Inflammatory macrophage treated with lipopolysaccharide for 1 hour (primary cell): ENCODE data around the gene CADPS2.
"Not testable (repeated sequence)": the region's sequence is repeated elsewhere in the genome, so short reads cannot be mapped to it uniquely, and the experiment has no call there.

Source experiments
- DNase-seq, 2 donors: peaks; one replicate each; pipeline ENCODE4 v3.0.0-alpha.2; 2020 to 2022

Gene CADPS2

DNA sequence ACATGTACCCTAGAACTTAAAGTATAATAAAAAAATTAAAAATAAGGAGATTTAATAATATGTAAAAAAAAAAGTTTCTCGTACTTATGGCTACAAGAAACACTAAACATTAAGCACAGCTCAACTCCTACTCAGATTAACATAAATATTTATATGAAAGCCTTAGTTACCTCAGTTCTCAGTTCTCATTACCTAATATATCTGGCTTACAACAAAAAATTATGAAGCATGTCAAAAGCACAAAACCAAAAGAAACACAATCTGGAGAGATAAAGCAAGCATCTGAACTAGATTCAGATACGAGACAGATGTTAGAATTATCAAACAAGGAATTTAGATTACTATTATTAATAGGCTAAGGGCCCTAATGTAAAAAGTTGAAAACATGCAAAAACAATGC is 227.4 kb downstream of the CADPS2 start:
- DNase-seq: no peak

DNA sequence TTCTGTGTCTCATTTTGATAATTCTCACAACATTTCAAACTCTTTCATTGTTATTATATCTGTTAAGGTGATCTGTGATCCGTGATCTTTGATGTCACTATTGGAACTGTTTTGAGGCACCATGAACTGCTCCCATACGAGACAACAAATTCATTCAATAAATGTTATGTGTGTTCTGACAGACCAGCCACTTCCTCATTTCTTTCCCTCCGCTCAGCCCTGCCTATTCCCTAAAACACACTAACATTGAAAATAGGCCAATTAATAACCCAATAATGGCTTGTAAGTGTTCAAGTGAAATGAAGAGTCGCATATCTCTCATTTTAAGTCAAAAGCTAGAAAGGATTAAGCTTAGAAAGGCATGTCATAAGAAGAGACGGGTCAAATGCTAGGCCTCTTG is 232.6 kb downstream of the CADPS2 start:
- no peak for DNase-seq

DNA sequence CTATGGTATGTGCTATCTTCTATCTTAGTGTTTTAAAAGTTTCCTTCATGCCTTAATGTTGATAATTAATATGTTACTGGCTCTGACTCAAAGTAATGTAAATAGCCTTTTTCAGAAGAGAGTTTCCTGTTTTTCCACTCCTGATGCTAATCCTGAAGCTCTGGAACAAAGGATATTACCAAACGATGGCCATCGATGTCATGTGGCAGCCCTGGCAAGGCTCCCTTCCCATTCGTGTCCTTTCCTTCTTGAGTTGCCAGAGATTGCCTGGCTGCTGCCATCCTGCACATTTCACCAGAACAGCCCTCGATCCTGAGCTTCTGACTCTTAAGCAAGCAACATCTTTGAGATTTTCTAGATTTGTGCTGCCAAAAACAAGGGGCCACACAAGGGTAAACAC is 233.4 kb downstream of the CADPS2 start:
- DNase-seq: no peak

DNA sequence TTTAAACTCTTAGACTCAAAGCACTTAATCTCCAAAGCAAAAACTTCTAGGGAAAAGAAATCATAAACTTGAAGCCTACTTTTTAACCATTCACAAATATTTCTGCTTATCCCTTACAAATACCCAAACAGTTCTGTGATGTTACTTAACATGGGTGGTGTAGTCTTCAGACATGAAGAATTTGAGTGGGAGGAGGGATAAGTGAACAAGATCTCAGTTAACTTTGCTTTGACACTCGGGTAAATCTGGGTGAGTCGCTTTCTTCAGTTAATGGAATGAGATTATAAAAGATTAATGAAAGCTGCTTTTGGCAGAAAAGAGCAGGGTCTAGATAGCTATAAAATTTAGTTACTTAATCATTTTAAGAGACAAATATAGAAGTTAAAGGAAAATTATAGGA is 234.8 kb downstream of the CADPS2 start:
- DNase-seq: no peak

DNA sequence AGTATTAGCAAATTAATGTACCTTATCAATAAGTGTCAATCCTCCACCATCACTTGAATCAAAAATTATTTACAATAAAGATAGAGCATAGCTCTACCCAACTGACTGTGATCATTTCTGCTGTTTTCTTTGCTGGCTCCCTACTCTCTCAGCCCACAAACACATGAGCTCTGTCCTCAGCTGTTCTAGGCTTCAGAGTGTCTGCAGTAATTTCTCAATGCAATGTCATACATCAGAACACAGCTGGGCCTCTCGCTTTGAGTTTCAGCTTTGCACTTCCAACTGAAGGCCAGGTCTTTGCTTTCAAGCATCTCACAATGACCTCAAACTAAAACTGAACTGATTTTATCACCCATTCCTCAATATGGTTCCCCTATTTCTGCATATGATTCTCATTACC is 243.0 kb downstream of the CADPS2 start:
- DNase-seq: no peak

DNA sequence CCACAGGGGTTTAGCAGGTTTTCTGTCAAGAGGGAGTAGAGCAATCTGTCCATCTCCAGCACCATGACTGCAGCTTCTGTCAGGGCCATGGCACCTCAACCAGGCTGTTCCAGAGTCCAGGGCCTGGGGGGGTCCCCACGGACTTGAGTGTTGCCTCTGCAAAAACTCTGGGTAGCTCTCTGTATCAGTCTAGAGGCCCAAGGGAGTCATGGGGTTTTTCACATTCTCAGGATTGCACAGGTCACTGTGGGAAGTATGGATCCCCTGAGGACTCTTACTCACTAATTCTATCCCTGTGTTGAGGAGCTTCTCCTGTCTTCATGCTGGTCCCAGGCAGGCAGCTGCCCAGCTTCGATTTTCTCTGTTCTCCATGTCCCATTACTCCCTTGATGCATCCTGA is 247.8 kb downstream of the CADPS2 start:
- no peak for DNase-seq

DNA sequence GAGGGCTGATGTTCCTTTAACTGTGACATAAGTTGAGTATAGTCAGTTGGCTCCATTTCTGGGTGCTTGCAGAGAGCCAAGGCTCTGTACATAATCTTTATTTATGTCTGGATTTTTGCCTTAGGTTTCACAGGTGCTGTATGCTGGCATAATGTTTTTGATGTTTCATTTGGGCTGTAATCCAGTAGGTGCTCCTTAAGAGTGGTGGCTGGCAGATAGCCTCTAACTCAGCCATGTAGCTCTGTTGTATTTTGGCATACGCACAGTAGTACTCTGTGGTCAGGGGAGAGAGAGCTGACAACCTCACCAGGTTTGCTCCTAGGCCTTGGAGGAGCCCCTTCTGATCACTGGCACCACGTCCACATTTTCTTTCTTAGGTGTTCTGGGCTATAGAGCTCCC is 248.5 kb downstream of the CADPS2 start:
- no peak for DNase-seq

DNA sequence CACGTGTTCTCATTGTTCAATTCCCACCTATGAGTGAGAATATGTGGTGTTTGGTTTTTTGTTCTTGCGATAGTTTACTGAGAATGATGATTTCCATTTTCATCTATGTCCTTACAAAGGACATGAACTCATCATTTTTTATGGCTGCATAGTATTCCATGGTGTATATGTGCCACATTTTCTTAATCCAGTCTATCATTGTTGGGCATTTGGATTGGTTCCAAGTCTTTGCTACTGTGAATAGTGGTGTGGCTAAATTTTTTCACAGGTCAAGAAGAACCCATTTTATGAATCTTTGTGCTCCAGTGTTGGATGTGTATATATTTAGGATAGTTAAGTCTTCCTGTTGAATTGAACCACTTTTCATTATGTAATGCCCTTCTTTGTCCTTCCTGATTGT is 250.8 kb downstream of the CADPS2 start:
- not testable (repeated sequence) for DNase-seq

DNA sequence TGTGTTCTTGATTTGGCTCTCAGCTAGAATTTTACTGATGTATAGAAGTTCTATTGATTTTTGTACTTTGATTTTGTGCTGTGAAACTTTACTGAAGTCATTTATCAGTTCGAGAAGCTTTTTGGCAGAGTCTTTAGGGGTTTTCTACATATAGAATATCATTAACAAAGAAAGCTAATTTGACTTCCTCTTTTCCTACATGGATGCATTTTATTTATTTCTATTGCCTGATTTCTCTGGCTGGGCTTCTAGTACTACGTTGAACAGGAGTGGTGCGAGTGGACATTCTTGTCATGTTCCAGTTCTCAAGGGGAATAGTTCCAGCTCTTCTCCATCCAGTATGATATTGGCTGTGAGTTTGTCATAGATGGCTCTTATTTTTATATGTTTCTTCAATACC is 252.8 kb downstream of the CADPS2 start:
- no peak for DNase-seq

DNA sequence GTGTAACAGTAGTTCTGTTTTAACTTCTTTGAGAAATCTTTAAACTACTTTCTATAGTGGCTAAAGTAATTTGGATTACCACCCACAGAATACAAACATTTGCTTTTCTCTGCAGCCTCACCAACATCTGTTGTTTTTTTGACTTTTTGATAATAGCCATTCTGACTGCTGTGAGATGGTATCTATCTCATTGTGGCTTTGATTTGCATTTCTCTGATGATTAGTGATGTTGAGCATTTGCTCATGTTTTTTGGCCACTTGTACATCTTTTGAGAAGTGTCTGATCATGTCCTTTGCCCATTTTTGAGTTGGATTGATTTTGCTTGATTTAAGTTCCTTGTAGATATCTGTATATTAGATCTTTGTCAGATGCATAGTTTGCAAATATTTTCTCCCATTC is 254.0 kb downstream of the CADPS2 start:
- no peak for DNase-seq

DNA sequence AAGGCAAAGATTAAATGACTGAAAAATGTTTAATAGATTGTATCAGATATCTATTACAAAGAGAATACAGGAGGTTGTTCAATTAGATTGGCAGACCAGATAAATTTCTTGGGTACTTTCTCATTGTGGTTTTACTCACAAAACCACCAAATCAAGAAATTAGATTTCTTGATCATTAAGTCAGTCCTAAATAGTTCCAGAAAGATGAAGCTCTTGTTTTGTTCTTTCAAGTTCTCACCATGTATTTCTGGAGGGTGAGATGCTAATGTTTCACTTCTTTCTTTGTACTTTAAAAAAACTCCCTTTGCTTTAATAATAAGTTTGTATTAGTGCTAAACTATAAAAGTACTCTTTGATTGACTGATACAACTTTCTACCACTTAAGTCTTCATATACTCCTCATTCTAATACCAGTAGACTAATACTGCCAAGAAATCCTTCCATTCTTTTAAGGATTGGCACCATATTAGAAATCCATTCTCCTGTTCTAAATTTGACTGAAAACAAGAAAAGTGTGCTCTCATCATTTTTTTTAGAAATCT is 256.8 kb downstream of the CADPS2 start:
- no peak for DNase-seq

DNA sequence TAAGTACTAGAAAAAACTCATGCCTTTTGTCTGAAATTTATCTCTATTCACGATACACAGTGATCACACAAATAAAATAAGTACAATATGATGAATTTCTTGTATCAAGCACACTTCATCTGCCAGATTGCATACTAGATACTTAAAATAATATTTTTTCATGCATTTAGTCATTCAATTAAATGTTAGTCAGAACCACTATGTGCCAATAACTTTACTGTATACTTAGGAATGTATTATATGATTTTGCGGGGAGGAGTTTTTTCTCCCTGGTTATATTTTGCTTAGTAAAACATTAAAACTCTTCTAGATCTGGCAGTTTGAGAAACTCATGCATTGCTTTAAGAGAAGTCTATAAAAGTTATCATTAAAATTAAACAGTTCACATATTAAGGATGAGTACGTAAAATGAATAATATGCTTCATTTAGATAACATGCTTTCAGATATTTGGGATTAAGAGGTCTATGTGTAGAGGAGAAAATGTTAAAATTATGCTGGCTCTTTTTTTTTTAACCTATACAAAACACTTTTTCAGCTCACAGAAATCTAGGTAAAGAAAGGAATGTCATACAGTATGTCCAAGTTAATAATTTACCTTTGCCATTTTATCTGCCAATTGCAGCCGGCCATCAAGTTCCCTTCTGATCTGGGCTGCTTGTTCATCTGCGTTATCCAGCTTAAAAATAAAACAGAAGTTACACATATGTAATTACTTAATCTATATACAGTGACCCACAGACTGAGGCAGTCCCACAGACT is 257.4 kb downstream of the CADPS2 start:
- DNase-seq: no peak

DNA sequence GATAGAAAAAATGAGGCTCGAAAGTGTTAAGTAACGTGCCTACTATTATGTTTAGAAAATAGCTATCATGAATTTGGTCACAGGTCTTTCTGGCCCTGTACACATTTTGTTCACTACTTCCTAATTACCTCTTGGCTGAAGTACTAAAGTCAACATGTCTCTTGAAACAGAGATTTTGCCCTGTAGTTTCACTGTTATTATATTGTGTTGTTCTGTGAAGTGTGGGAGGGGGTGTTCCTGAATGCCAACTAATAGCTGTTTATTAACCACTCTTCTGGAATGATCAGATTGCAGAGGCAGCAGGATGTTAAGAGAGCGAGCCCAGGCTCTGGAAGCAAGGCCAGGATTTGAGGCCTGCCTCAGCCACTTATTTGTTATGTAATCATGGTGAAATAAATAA is 259.5 kb downstream of the CADPS2 start:
- no peak for DNase-seq

DNA sequence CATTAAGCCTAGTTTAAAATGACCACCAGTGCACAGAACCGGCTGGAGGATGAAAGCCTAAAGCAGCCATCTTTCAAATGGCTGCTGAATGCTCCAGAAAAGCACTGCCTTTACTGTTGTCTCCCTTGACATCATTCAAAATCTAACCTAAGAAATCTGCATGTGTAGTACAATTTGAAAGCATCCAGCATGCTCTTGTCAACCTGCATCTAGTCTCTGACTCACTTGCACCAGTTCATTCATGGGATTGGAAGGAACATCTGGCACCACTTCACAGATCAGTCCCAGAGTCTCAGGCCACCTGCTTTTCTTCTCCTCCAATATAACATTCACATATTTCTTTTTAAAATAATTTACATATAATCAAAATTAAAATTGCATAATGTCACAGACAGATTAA is 263.6 kb downstream of the CADPS2 start:
- no peak for DNase-seq

DNA sequence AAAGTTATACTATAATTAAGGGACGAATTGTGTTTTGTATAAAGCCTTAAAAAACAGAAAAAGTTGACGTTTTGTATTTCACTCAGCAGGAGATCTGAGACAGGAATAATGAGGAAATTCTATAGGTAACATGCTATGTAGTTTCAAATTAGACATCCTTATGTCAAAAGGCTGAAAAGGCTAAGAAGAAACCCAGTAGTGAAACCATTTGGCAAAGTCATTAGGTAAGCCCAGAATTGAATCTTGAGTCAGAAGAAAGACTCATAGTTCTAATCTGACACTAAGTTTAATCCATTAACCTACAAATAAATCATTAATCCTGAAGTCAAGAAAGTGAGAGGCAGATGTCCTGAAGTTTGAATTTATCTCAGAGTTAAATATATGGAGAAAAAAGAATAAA is 266.6 kb downstream of the CADPS2 start:
- DNase-seq: no peak

DNA sequence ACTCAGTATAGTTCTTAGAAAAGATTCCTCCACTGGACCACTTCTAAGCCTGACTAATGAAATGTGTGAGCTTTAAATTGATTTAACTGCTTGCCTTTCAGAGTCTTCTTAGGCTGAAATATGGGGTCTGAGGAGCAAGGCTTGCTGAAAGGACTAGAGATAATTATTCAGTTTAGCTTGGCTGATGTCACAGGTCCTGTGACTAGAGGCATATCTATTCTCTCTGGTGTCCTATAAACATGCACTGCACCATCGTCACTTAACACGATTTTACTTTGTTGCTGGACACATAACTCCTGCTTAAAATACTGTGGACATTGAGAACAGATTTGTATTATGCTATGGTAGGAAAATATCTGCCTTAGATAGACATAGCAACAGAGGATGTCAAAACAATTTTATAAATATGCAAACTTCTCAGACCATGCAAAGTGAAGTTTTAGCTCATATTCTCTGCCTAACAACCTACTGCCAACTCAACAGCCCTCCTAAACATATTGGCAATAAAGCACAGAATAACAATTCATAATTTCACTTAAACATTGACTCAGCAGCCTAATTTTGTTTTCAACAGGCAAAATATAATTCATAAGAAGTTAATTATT is 267.6 kb downstream of the CADPS2 start:
- DNase-seq: no peak

DNA sequence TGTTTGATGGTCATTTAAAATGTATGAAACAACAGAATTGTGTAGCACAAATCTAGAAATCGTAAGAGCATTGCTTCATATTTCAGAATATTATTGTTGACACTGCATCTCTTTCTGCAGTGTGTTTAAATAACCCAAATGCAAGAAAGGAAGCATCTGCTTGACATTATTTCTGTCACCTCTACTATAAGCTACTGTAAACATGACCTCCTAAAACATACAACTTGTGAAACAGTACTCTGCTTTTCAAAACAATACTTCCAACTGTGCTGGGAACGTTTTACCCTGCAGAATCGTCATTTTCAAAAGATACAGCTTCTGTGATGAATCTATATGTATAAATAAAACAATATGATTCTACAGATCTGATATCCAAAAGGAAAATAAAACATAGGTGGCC is 269.3 kb downstream of the CADPS2 start:
- no peak for DNase-seq

DNA sequence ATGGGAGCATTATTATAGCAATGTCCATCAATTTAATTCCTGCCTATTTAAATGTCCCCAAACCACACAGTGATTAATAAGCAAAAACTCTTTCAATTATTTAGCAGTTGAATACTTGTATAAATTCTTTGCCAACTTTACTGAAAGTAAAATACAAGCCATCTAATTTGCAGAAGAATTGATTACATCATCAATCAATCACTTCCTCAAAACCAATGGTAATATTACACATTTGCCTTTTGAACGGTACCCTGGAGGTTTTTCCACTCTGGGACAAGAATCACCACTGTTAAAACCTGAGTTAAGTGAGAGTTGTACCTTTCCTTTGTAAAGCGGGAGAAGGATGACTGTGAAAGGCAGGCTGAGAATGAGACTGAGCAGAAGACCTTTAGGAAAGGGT is 280.3 kb downstream of the CADPS2 start:
- DNase-seq: no peak

DNA sequence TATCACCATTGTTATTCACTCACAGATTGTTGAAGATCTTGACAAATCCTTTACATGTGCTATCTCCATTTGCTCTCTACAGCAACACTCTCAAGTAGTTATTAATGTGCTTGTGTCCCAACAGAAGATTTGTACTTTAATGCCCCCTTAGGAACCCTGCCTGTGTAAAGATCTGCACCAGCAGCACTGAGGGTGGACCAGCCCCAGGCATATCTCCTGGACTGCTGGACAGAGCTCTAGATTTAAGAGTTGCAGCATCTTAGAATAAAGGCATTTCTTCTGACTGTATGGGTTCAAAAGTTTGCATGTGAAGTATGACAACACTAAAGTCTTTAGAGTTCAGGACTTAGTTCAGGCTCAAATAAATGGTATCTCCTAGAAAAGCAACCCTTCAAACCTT is 282.0 kb downstream of the CADPS2 start:
- no peak for DNase-seq

DNA sequence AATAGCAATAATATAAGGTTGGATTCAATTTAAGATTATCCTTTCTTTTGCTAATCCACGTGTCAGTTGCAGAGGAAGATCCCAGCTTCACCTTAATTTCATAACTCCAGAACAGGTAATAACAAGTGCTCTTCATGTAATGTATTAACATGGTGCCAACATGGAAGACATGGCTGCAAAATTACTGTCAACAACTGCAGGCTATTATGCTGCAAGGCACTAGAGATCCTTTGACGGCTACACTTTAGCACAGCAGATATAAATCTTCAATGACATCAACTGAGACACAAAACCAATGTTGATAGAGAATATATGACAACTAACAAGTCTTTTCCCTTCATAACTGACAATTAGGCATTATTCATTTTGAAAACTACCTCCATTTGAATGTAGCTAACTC is 283.5 kb downstream of the CADPS2 start:
- DNase-seq: no peak

DNA sequence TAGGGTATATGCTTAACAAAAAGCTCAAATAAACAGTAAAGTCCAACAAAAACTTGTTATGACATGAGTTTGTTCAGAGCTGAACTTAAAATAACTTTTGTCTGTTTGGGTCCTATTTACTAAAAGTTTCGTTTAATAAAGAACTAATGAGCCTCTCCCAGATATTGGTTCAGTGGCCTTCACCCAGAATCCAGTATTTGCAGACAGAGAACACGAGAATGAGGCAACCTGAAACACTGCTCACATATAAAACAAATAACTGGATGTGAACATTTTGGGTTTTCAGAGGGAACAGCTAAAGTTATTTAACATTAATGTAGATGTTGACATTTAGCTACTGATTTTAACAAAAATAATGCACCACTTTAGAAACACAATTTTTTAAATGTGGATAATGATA is 285.6 kb downstream of the CADPS2 start:
- DNase-seq: no peak

DNA sequence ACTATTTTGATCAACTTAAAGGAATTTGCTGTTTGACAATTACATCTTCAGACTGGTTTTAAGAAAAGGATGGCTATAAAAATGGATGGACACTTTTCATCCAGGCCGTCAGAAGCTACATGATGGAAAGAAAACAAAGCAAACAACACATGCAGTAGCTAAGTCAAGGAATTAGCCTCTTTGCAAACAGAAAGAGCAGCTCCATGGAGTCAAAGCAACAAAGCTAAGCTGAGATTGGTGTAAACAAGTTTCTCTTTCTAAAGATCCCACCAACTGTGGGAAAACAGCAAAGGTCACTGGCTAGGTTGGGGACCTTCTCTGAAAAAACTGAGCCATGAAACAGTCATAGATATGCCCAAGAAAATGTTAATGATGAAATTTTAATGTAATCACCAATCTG is 286.2 kb downstream of the CADPS2 start:
- no peak for DNase-seq

DNA sequence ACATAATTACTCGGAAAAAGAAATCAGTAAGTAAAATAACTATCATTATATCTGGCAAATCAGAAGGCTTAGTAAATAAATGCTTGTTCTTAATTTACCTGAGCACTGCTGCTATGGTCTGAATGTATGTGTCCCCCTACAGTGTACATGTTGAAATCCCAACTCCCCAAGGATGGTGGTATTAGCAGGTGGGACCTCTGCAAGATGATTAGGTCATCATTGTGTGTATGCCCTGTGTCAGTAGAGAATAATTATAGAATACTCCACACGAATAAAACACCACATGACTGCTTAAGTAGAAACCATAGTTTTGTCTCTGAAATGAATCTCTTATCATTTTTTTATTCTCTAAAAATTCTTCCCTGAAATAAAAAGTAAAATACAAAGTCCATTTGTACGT is 289.0 kb downstream of the CADPS2 start:
- DNase-seq: no peak

DNA sequence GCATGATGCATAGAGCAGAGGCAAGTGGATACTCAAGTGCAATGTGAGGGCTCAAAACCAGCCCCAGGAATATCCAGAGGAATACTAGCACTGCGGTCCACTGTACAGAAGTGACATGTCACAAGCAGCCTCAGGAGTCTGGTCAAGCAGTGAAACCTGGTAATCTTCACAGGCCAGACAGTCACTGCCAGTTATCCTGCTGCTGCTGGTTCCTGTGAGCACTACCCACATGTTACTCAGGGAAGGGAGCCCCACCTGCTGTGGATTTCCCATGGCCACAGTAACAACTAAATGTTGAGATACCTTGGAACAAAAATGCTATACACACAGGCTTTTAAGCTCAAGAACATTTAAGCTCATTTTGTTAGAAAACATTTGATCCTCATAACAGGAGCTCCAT is 290.4 kb downstream of the CADPS2 start:
- no peak for DNase-seq

DNA sequence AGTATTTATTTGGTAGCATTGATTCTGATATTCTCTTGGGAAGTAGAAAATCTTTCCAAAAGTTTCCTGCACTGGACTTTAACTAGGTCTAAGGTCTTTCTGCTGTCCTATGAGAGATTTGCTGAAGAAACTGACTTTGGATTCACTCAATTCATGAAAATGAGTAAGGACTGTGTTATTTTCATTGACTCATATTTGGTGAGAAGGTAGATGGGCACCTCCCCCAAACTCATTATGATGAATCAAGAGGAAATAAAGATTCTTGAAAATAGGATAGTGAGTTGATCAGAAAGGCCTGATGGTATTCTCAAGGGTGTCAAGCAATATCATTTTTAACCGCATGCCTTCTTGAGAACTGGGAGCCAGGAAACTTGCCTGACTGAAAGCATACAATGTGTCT is 297.6 kb downstream of the CADPS2 start:
- DNase-seq: no peak
